MM.1S (cell line): ENCODE measurements around the gene MPND.

ENCODE experiments used
- CTCF ChIP-seq: fragments of 300-600 bp; sonication (generic); IDR thresholded peaks from 2 replicates; pipeline ENCODE4 v1.5.1; 2016; ENCODE audit warnings: antibody characterized with exemption, low read length, mixed read lengths
- EZH2 ChIP-seq: fragments of 300-600 bp; sonication (generic); optimal IDR thresholded peaks from 2 replicates; pipeline ENCODE3; 2017; ENCODE audit warnings: low read depth, mild to moderate bottlenecking, antibody characterized with exemption, low read length, mixed read lengths
- EZH2phosphoT487 ChIP-seq: fragments of 300-600 bp; sonication (generic); IDR thresholded peaks from 2 replicates; pipeline ENCODE4 v1.6.1; 2018; ENCODE audit warnings: antibody characterized with exemption, low read length

GRCh38 chr19:4391701-4392483, 48.5 kb downstream of the MPND start:
- TF ChIP-seq CTCF (no peak), EZH2 (no peak), EZH2phosphoT487 (no peak)
